HG02870 (cell line): ENCODE results near the gene ABHD17B.

Source experiments
- ATAC-seq: cut with Tn5 transposase; IDR thresholded peaks from one replicate; pipeline ENCODE4 v1.9.1; 2021; ENCODE audit warnings: mild to moderate bottlenecking, moderate library complexity; ENCODE audit not compliant: unreplicated experiment

Gene ABHD17B

DNA sequence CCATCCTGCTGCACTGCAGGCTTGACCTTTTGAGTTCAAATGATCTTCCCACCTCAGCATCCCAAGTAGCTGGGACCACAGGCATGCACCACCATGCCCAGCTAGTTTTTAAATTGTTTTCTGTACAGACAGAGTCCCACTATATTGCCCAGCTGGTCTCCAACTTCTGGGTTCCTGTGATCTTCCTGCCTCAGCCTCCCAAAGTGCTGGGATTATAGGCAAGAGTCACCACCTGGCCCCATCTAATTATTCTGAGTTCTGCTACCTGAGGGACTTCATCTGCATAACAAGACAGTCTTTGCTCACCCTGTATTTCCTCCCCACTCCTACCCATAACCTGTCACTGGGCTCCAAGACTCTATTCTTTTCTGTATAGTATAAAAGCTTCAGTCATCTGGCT lies 88.1 kb downstream of the ABHD17B start:
- ATAC-seq = no peak

DNA sequence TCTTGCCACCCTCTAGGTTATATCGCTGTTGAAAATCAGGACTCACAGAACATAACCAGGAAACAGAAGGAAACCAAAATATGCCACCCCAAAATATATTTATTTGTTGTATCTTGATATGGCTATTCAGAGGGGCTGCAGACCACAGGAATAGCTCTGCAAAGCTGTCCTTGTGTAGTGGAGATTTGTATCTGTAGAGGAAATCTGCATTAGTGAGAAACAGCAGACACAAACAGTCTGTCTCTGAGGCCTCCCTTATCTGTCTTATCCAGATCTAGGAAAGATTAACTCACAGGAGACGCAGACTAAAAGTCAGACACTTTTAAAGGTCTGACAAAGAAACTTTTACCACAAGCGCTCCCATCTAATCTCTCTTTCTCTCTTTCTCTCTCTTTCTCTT lies 88.5 kb downstream of the ABHD17B start:
- no peak for ATAC-seq

DNA sequence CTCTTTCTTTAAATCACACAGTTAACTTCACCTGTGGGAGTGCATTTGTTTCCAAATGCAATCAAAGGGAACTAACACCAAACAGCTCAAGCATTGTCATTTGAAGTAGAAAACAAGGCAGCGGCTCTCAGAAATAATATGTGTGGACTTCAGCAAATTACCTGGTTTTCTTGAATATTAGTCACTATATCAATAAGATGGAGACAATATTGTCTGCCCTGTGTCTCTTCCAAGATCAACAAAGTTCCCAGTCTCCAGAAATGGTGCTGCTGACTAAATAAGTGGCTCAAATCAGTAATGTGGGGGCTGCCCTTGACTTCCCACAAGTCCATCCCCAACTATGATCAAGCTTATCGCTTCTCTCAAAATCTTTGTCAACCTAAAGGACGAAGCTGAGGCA lies 89.6 kb downstream of the ABHD17B start:
- ATAC-seq = no peak

DNA sequence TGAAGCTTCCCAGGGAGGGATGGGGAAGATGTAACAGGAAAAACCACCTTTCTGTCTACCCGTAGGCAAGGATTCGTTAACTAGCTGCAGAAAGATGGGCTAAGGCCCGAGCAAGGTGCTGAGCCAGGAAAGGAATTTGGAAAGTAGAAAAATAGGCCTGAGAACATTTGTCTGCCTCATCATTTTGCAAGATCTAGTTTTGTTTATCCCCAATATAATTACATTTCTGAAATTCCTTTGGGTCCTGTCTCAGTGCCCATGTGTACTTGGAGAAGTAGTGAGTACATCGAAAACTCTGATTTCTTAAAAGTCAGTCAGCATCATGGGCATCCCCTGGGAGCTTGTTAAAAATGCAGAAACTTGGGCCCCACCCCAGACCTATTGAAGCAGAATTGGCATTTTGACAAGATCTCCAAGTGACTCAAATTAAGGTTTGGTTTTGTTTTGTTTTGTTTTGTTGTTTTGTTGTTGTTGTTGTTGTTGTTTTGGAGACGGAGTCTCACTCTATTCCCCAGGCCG lies 90.5 kb downstream of the ABHD17B start:
- no peak for ATAC-seq

DNA sequence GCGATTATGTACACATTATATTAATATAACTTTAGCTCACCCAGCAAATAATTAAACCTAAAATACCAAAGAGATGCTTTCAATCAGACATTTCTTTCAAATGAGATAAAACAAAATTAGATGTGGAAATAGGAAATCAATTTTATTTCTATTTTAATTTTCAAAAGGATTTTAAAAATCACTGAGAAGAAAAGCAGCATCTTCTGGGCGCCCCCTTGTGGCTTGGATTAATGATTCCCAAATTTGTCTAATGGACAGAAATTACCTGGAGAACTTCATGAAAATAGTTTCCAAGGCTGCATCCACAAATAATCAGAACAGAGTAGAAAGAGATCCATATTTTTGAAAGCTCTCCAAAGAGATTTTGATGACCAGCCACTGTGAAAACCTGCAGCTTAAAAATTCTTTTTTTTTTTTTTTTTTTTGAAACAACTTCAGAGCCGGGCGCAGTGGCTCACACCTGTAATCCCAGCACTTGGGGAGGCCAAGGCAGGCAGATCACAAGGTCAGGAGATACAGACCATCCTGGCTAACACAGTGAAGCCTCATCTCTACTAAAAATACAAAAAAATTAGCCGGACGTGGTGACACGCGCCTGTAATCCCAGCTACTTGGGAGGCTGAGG lies 91.8 kb downstream of the ABHD17B start:
- ATAC-seq = no peak

DNA sequence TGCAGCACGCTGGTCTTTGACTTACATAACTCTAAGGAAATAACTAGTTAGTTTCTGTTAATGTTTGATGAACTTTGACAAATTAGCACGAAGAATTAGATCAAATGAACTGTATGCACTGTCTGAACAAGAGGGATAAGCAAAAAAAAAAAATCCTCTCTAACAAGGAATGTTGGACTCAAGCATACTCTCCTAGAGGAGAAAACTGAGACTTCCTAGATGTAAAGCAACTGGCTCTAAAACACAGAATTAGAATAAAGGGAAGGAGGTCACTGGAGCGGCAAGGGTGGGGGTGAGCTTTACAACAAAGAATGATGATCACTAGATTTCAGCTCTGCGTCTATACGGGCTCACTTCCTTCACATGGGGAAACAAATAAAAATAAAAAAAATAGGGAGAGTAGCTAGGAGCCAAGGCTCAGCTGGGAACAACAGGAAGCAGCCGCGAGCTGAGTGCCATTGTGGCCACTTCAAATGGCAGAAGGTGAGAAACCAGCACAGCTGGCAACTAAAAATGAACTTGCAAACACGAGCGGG lies 94.0 kb downstream of the ABHD17B start:
- ATAC-seq = no peak
